ENCODE measurements around the gene ZC3H4.
"Not testable (repeated sequence)": the region's sequence is repeated elsewhere in the genome, so short reads cannot be mapped to it uniquely, and the experiment has no call there.

ZC3H4 gene

GRCh38 chr19:47056411-47056810, 57.2 kb downstream of the ZC3H4 start:
- Histone ChIP-seq H2AFZ (ENCODE audit: low read length) (no peak overlapping the region), H4K20me1 (ENCODE audit: insufficient read depth, low read length, poor library complexity, severe bottlenecking) (no peaks in the 10 kb centered on the region), H3K4me2 (ENCODE audit: low read depth, low read length, poor library complexity, severe bottlenecking) (no peak overlapping the region), H3K27me3 (ENCODE audit: insufficient read depth, low read length, poor library complexity, severe bottlenecking) (no peaks in the 10 kb centered on the region), H3K36me3 (ENCODE audit: insufficient read depth, low read length) (no peaks in the 10 kb centered on the region), H3F3A (ENCODE audit: low read depth) (no peaks in the 10 kb centered on the region), H3K4me3 (ENCODE audit: low read length, poor library complexity, severe bottlenecking) (no peak overlapping the region), H3K9me3 (ENCODE audit: insufficient read depth, low read depth, low read length) (no peaks in the 10 kb centered on the region), H3K9ac (ENCODE audit: low read depth, low read length, poor library complexity, severe bottlenecking) (no peak overlapping the region), H3K9me2 (replicated peaks; ENCODE audit: low read depth, low read length) (no peaks in the 10 kb centered on the region), H3K79me2 (ENCODE audit: insufficient read depth, low read length) (no peaks in the 10 kb centered on the region), H3K4me1 (ENCODE audit: insufficient read depth, low read length, poor library complexity, severe bottlenecking) (no peaks in the 10 kb centered on the region)
- TF ChIP-seq EZH2phosphoT487 (IDR thresholded peaks at IDR 0.05; ENCODE audit: borderline replicate concordance) = no peak
- TF ChIP-seq CTCF (conservative IDR thresholded peaks at IDR 0.05; ENCODE audit: low read length) = no peak

GRCh38 chr19:47050562-47050961, 63.0 kb downstream of the ZC3H4 start:
- H3K9me2 ChIP-seq (replicated peaks; ENCODE audit: low read depth, low read length); H3K36me3 ChIP-seq (ENCODE audit: insufficient read depth, low read length); H3K9me3 ChIP-seq (ENCODE audit: insufficient read depth, low read depth, low read length); H3K9ac ChIP-seq (ENCODE audit: low read depth, low read length, poor library complexity, severe bottlenecking); H3K27me3 ChIP-seq (ENCODE audit: insufficient read depth, low read length, poor library complexity, severe bottlenecking); H3F3A ChIP-seq (ENCODE audit: low read depth); H4K20me1 ChIP-seq (ENCODE audit: insufficient read depth, low read length, poor library complexity, severe bottlenecking); H3K4me3 ChIP-seq (ENCODE audit: low read length, poor library complexity, severe bottlenecking); H2AFZ ChIP-seq (ENCODE audit: low read length); H3K4me2 ChIP-seq (ENCODE audit: low read depth, low read length, poor library complexity, severe bottlenecking): not testable (repeated sequence)
- Histone ChIP-seq H3K4me1 (ENCODE audit: insufficient read depth, low read length, poor library complexity, severe bottlenecking) (peaks cover 16% of the 10 kb centered on the region), H3K79me2 (ENCODE audit: insufficient read depth, low read length) (peaks cover 20% of the 10 kb centered on the region)

- no peaks in the 10 kb centered on the region for H3K36me3 ChIP-seq (ENCODE audit: insufficient read depth, low read length)
- peak overlapping the region; percentile 58 for H3K4me2 ChIP-seq (ENCODE audit: low read depth, low read length, poor library complexity, severe bottlenecking)
- no peaks in the 10 kb centered on the region for H3F3A ChIP-seq (ENCODE audit: low read depth)
- H3K27me3 ChIP-seq (ENCODE audit: insufficient read depth, low read length, poor library complexity, severe bottlenecking) = no peaks in the 10 kb centered on the region
- H2AFZ ChIP-seq (ENCODE audit: low read length) = peak overlapping the region; percentile 74
- TF ChIP-seq CTCF (conservative IDR thresholded peaks at IDR 0.05; ENCODE audit: low read length) = no peak
- TF ChIP-seq EZH2phosphoT487 (IDR thresholded peaks at IDR 0.05; ENCODE audit: borderline replicate concordance) = no peak
- H4K20me1 ChIP-seq (ENCODE audit: insufficient read depth, low read length, poor library complexity, severe bottlenecking) = peaks cover 9% of the 10 kb centered on the region
- no peaks in the 10 kb centered on the region for H3K9me2 ChIP-seq (replicated peaks; ENCODE audit: low read depth, low read length)
- peaks cover 16% of the 10 kb centered on the region for H3K4me1 ChIP-seq (ENCODE audit: insufficient read depth, low read length, poor library complexity, severe bottlenecking)
- H3K4me3 ChIP-seq (ENCODE audit: low read length, poor library complexity, severe bottlenecking) = peak overlapping the region; percentile 64
- peak overlapping the region; percentile 53 for H3K9ac ChIP-seq (ENCODE audit: low read depth, low read length, poor library complexity, severe bottlenecking)
- no peaks in the 10 kb centered on the region for H3K9me3 ChIP-seq (ENCODE audit: insufficient read depth, low read depth, low read length)
- H3K79me2 ChIP-seq (ENCODE audit: insufficient read depth, low read length) = peaks cover 20% of the 10 kb centered on the region
These were observed 64.3 kb downstream of the ZC3H4 start for GRCh38 chr19:47049307-47049700.

GRCh38 chr19:47047763-47048405, 65.7 kb downstream of the ZC3H4 start:
- peaks cover 16% of the 10 kb centered on the region for H3K4me1 ChIP-seq (ENCODE audit: insufficient read depth, low read length, poor library complexity, severe bottlenecking)
- H3K27me3 ChIP-seq (ENCODE audit: insufficient read depth, low read length, poor library complexity, severe bottlenecking) = no peaks in the 10 kb centered on the region
- no peaks in the 10 kb centered on the region for H3F3A ChIP-seq (ENCODE audit: low read depth)
- H3K9me2 ChIP-seq (replicated peaks; ENCODE audit: low read depth, low read length) = no peaks in the 10 kb centered on the region
- H3K9ac ChIP-seq (ENCODE audit: low read depth, low read length, poor library complexity, severe bottlenecking) = peak overlapping the region; percentile 85
- peak overlapping the region; percentile 91 for H3K4me3 ChIP-seq (ENCODE audit: low read length, poor library complexity, severe bottlenecking)
- H2AFZ ChIP-seq (ENCODE audit: low read length) = peak overlapping the region; percentile 91
- H4K20me1 ChIP-seq (ENCODE audit: insufficient read depth, low read length, poor library complexity, severe bottlenecking) = peaks cover 9% of the 10 kb centered on the region
- TF ChIP-seq CTCF (conservative IDR thresholded peaks at IDR 0.05; ENCODE audit: low read length) = no peak
- no peak for TF ChIP-seq EZH2phosphoT487 (IDR thresholded peaks at IDR 0.05; ENCODE audit: borderline replicate concordance)
- H3K9me3 ChIP-seq (ENCODE audit: insufficient read depth, low read depth, low read length) = no peaks in the 10 kb centered on the region
- peaks cover 20% of the 10 kb centered on the region for H3K79me2 ChIP-seq (ENCODE audit: insufficient read depth, low read length)
- no peaks in the 10 kb centered on the region for H3K36me3 ChIP-seq (ENCODE audit: insufficient read depth, low read length)
- H3K4me2 ChIP-seq (ENCODE audit: low read depth, low read length, poor library complexity, severe bottlenecking) = peak overlapping the region; percentile 92

Data from Loucy (cell line).